Measurements from ENCODE around the gene CHERP. TPM values are rescaled to one million over a fixed set of nuclear protein-coding genes. Genes with fewer than 3 reads are reported as not detected.
A peak's percentile ranks its signal among the peaks of the same experiment; 100 is the strongest.

Gene CHERP
- total RNA-seq, 4 donors from 2014 or later = 8.1 to 15.5 (median 11.7) TPM

GRCh38 chr19:16566702-16567101 lies 24.5 kb upstream of the CHERP start:
- Histone ChIP-seq H3K9me3 (no peaks in the 10 kb centered on the region), H3K36me3 (peaks cover 36 to 42% of the 10 kb centered on the region in 2 donors), H3K27ac (no peak overlapping the region), H3K4me1 (peaks cover 6 to 11% of the 10 kb centered on the region in 2 donors), H3K4me3 (replicated peaks in 1 of 3) (no peak overlapping the region), H3K27me3 (no peaks in the 10 kb centered on the region)
- intact Hi-C loops (cut with DNase I) = no loop called here
- WGBS, 2 donors = 92 to 94% methylated on average over 5 of the region's 5 CpGs
- TF ChIP-seq, protein P1, sequence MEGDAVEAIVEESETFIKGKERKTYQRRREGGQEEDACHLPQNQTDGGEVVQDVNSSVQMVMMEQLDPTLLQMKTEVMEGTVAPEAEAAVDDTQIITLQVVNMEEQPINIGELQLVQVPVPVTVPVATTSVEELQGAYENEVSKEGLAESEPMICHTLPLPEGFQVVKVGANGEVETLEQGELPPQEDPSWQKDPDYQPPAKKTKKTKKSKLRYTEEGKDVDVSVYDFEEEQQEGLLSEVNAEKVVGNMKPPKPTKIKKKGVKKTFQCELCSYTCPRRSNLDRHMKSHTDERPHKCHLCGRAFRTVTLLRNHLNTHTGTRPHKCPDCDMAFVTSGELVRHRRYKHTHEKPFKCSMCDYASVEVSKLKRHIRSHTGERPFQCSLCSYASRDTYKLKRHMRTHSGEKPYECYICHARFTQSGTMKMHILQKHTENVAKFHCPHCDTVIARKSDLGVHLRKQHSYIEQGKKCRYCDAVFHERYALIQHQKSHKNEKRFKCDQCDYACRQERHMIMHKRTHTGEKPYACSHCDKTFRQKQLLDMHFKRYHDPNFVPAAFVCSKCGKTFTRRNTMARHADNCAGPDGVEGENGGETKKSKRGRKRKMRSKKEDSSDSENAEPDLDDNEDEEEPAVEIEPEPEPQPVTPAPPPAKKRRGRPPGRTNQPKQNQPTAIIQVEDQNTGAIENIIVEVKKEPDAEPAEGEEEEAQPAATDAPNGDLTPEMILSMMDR (IDR thresholded peaks at IDR 0.05) = no peak
- no peak for TF ChIP-seq POLR2A (IDR thresholded peaks at IDR 0.05)
- no peak for DNase-seq

- Histone ChIP-seq H3K27ac (no peak overlapping the region), H3K4me3 (replicated peaks in 1 of 3) (no peak overlapping the region), H3K27me3 (no peaks in the 10 kb centered on the region), H3K4me1 (peaks cover 1 to 6% of the 10 kb centered on the region in 2 donors), H3K36me3 (peaks cover 36 to 48% of the 10 kb centered on the region in 2 donors), H3K9me3 (no peaks in the 10 kb centered on the region)
- TF ChIP-seq, protein P1 (IDR thresholded peaks at IDR 0.05) = no peak
- TF ChIP-seq POLR2A (IDR thresholded peaks at IDR 0.05) = no peak
- WGBS, 2 donors = 80 to 88% methylated on average over 10 of the region's 10 CpGs
- peak in 1 of 2 donors; percentile 39 for DNase-seq
- intact Hi-C loops (cut with DNase I) = no loop called here
These were observed 23.9 kb upstream of the CHERP start for GRCh38 chr19:16566161-16566560.

DNA sequence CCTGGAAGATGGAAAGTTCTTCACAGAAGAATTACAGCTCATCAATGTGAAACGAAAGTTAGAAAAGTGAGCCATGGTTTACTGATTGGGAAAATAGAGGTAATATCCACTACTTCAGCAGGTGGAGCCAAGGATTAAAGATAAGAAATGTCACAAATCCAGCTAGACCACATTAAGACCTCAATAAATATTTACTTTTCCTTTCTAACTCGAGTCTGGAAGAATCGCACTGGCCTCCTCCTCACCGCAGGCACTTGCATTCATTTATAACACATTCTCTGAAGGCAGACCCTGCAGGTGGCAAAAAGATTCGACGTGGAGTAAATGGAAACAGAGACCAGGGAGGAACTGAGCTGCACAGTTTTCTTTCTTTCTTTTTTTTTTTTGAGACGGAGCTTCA lies 22.6 kb upstream of the CHERP start:
- intact Hi-C loops (cut with DNase I) = no loop called here
- Histone ChIP-seq H3K4me1 (no peaks in the 10 kb centered on the region), H3K27me3 (no peaks in the 10 kb centered on the region), H3K4me3 (replicated peaks in 1 of 3) (no peak overlapping the region), H3K36me3 (peaks cover 39 to 48% of the 10 kb centered on the region in 2 donors), H3K27ac (no peak overlapping the region), H3K9me3 (no peaks in the 10 kb centered on the region)
- 87 to 88% methylated on average over 7 of the region's 7 CpGs for WGBS, 2 donors
- TF ChIP-seq, protein P1 (IDR thresholded peaks at IDR 0.05) = no peak
- TF ChIP-seq POLR2A (IDR thresholded peaks at IDR 0.05) = no peak
- no peak for DNase-seq

GRCh38 chr19:16562608-16563025 lies 20.4 kb upstream of the CHERP start:
- TF ChIP-seq POLR2A (IDR thresholded peaks at IDR 0.05) = no peak
- TF ChIP-seq, protein P1 (IDR thresholded peaks at IDR 0.05) = no peak
- intact Hi-C loops (cut with DNase I) = no loop called here
- WGBS, 2 donors = 96 to 99% methylated on average over 6 of the region's 6 CpGs
- no peaks in the 10 kb centered on the region for H3K9me3 ChIP-seq
- no peak for DNase-seq
- no peak overlapping the region for H3K27ac ChIP-seq
- peaks cover 39 to 50% of the 10 kb centered on the region in 2 donors for H3K36me3 ChIP-seq
- H3K4me3 ChIP-seq (replicated peaks in 1 of 3) = no peak overlapping the region
- H3K27me3 ChIP-seq = no peaks in the 10 kb centered on the region
- no peaks in the 10 kb centered on the region for H3K4me1 ChIP-seq

GRCh38 chr19:16561382-16561781 lies 19.1 kb upstream of the CHERP start:
- intact Hi-C loops (cut with DNase I) = no loop called here
- Histone ChIP-seq H3K9me3 (no peaks in the 10 kb centered on the region), H3K4me1 (no peaks in the 10 kb centered on the region), H3K27me3 (no peaks in the 10 kb centered on the region), H3K27ac (no peak overlapping the region), H3K4me3 (replicated peaks in 1 of 3) (no peak overlapping the region), H3K36me3 (peaks cover 32 to 39% of the 10 kb centered on the region in 2 donors)
- DNase-seq = no peak
- TF ChIP-seq, protein P1 (IDR thresholded peaks at IDR 0.05) = no peak
- no peak for TF ChIP-seq POLR2A (IDR thresholded peaks at IDR 0.05)
- WGBS, 2 donors = 95 to 97% methylated on average over 8 of the region's 8 CpGs
